DMS114 treated with DMSO at 0.1 percent for 48 hours (cell line): ENCODE measurements around the gene SYT2.
A peak's percentile ranks its signal among the peaks of the same experiment; 100 is the strongest.
"Not testable (repeated sequence)": the region's sequence is repeated elsewhere in the genome, so short reads cannot be mapped to it uniquely, and the experiment has no call there.

Experiments used
- DNase-seq: peaks from one replicate; lab custom pipeline; 2025; ENCODE audit not compliant: unreplicated experiment; lab: John Stamatoyannopoulos, UW

The SYT2 gene

GRCh38 chr1:202599669-202600431, 110.4 kb downstream of the SYT2 start:
- peak; percentile 21 for DNase-seq

- DNase-seq = no peak
These were observed 113.0 kb downstream of the SYT2 start for GRCh38 chr1:202597090-202597761.

GRCh38 chr1:202596638-202597037, 113.6 kb downstream of the SYT2 start:
- no peak for DNase-seq

GRCh38 chr1:202593845-202594244, 116.4 kb downstream of the SYT2 start:
- DNase-seq = no peak

- DNase-seq = no peak
These were observed 118.1 kb downstream of the SYT2 start for GRCh38 chr1:202592146-202592545.

- DNase-seq = no peak
These were observed 118.7 kb downstream of the SYT2 start for GRCh38 chr1:202591515-202591914.

- DNase-seq = no peak
These were observed 119.3 kb downstream of the SYT2 start for GRCh38 chr1:202590975-202591411.

- no peak for DNase-seq
These were observed 120.1 kb downstream of the SYT2 start for GRCh38 chr1:202590126-202590525.

- DNase-seq = no peak
These were observed 120.9 kb downstream of the SYT2 start for GRCh38 chr1:202589190-202589930.

- no peak for DNase-seq
These were observed 121.6 kb downstream of the SYT2 start for GRCh38 chr1:202588503-202589189.

GRCh38 chr1:202587859-202588485, 122.3 kb downstream of the SYT2 start:
- DNase-seq = no peak

- DNase-seq = no peak
These were observed 123.4 kb downstream of the SYT2 start for GRCh38 chr1:202586871-202587270.

- no peak for DNase-seq
These were observed 124.0 kb downstream of the SYT2 start for GRCh38 chr1:202586018-202586821.

GRCh38 chr1:202585590-202585933, 124.7 kb downstream of the SYT2 start:
- DNase-seq = no peak

- no peak for DNase-seq
These were observed 125.3 kb downstream of the SYT2 start for GRCh38 chr1:202584707-202585589.

- DNase-seq = not testable (repeated sequence)
These were observed 127.9 kb downstream of the SYT2 start for GRCh38 chr1:202582350-202582749.

GRCh38 chr1:202580619-202581018, 129.6 kb downstream of the SYT2 start:
- DNase-seq = no peak

- no peak for DNase-seq
These were observed 130.4 kb downstream of the SYT2 start for GRCh38 chr1:202579806-202580205.

GRCh38 chr1:202578565-202578964, 131.7 kb downstream of the SYT2 start:
- no peak for DNase-seq
